Sigmoid colon (tissue), 4 donors: ENCODE results near the gene AKIP1.

Experiments
- CTCF ChIP-seq, 4 experiments: fragments of 450-650 bp in 3 of 4; fragments of 200-600 bp in 1 of 4; IDR thresholded peaks; one replicate each; pipeline ENCODE4 v1.5.1; 2016 to 2019; ENCODE audit warnings: antibody characterized with exemption in 4 of 4, mild to moderate bottlenecking in 3 of 4, moderate library complexity in 2 of 4
- EP300 ChIP-seq, 4 donors: sonication (generic); formaldehyde crosslinking; IDR thresholded peaks; one replicate each; pipeline ENCODE4 v1.6.1; 2017; ENCODE audit warnings: antibody characterized with exemption in 4 of 4
- POLR2A ChIP-seq, 2 donors: fragments of 450-650 bp; IDR thresholded peaks; one replicate each; pipeline ENCODE4 v1.6.1; 2016; ENCODE audit warnings: antibody characterized with exemption in 2 of 2, mild to moderate bottlenecking in 2 of 2, moderate library complexity in 2 of 2

DNA sequence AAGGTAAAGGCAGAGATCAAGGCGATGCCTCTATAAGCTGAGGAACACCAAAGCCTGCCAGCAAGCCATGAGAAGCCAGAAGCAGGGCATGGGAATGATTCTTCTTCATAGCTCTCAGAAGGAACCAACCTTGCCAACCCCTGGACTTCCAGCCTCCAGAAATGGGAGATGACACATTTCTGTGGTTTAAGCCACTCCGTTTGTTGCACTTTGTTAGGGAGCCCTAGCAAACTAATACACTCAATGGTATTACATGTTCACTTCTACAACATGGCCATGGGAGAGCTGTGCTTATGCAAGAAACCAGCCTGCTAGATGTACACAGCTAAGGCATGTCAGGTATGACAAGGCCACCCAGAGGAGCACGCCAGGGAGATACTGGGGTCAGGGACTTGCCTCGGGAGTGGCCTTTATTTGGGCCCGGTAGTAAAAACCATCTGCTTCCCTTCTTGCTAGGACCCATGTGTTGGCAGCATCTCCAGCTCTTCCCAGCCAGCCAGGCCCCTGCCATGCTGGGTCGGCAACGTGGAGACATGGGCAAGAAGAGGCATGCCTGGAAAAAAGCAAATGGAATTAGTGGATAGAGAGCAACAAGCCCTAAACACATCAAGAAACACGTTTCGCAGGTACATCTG, 18.1 kb downstream of the AKIP1 start:
- TF ChIP-seq POLR2A (IDR thresholded peaks at IDR 0.05) (no peak), CTCF (IDR thresholded peaks at IDR 0.05) (no peak), EP300 (IDR thresholded peaks at IDR 0.05) (no peak)
